H1 (cell line): Measurements from ENCODE around the gene POLR3K. TPM values are rescaled to one million over a fixed set of nuclear protein-coding genes. Genes with fewer than 3 reads are reported as not detected.

Experiments
- BRCA1 ChIP-seq: IDR thresholded peaks from 2 replicates; pipeline ENCODE4 v1.6.1; 2012; ENCODE audit warnings: low read depth, low read length, improper control_type of control experiment
- CTBP2 ChIP-seq: IDR thresholded peaks from 2 replicates; pipeline ENCODE4 v1.7.0; 2011; ENCODE audit warnings: borderline replicate concordance, mild to moderate bottlenecking, moderate library complexity, mixed read lengths, low read length; ENCODE audit not compliant: insufficient read depth, insufficient read length
- RAD21 ChIP-seq, 2 experiments: IDR thresholded peaks in 1 of 2; conservative IDR thresholded peaks in 1 of 2; 2 replicates each; pipeline ENCODE4 v1.6.1; 2011; ENCODE audit warnings: low read depth in 2 of 2, low read length in 2 of 2, improper control_type of control experiment in 1 of 2, inconsistent platforms in 1 of 2, mild to moderate bottlenecking in 1 of 2, moderate library complexity in 1 of 2
- polyA plus RNA-seq, 7 experiments: library from polyadenylated mRNA; depleted of rRNA in 3 of 7; stranded (reverse) in 5 of 7; unstranded in 2 of 7; fragments of >200 nt in 5 of 7; fragments of 200-250 nt in 2 of 7; gene quantifications; 1 replicate in 5 of 7; 2 replicates in 1 of 7; 4 replicates in 1 of 7; pipeline versions ENCODE4 v1.2.1 to v1.2.3, GENCODE V29; 2011 to 2013; ENCODE audit warnings: missing spikeins in 2 of 7, mixed read lengths in 2 of 7
- total RNA-seq: library from RNA; stranded (reverse); fragmentation: NEBNext Ultra II Directional; extraction: Animal tissue kit (Norgen Biotek cat#: 25700); gene quantifications from 2 replicates; pipeline ENCODE4 v1.2.1, GENCODE V29; 2021

Gene POLR3K
- total and polyA plus RNA-seq, 2 of the 8 experiments (the other 6 are each of a cell fraction or from before 2014, with no cell fraction given): 45.4 to 80.5 TPM

- no peak for TF ChIP-seq RAD21 (IDR thresholded peaks at IDR 0.05 in 1 of 2, conservative IDR thresholded peaks at IDR 0.05 in 1 of 2; ENCODE audit: low read depth in 2 of 2, low read length in 2 of 2)
- TF ChIP-seq CTBP2: no peak
- TF ChIP-seq BRCA1: no peak
Measured at GRCh38 chr16:84718-85406, 31.5 kb upstream of the POLR3K start (continued).
